IPS-20b (cell line): ENCODE measurements around the gene FGR.
"Not testable (repeated sequence)": the region's sequence is repeated elsewhere in the genome, so short reads cannot be mapped to it uniquely, and the experiment has no call there.

Experiments
- H3K27ac ChIP-seq: one replicate; pipeline ENCODE4 v1.5.1; 2013; ENCODE audit warnings: low read length
- H3K27me3 ChIP-seq: 2 replicates; pipeline ENCODE4 v1.6.1; 2013; ENCODE audit warnings: mild to moderate bottlenecking, low read length, inconsistent platforms; ENCODE audit not compliant: insufficient read depth
- H3K36me3 ChIP-seq: 2 replicates; pipeline ENCODE4 v1.6.1; 2013; ENCODE audit warnings: low read depth, mild to moderate bottlenecking, inconsistent platforms, low read length, moderate library complexity; ENCODE audit not compliant: insufficient read depth
- H3K4me1 ChIP-seq: 2 replicates; pipeline ENCODE4 v1.6.1; 2013; ENCODE audit warnings: mild to moderate bottlenecking, control low read depth, inconsistent platforms, low read length, moderate library complexity; ENCODE audit not compliant: insufficient read depth
- H3K4me3 ChIP-seq: 2 replicates; pipeline ENCODE4 v1.5.1; 2013; ENCODE audit warnings: mild to moderate bottlenecking, low read length, inconsistent platforms
- H3K9ac ChIP-seq: 2 replicates; pipeline ENCODE4 v1.6.1; 2013; ENCODE audit warnings: low read depth, mild to moderate bottlenecking, inconsistent platforms, low read length, moderate library complexity
- H3K9me3 ChIP-seq: 2 replicates; pipeline ENCODE4 v1.6.1; 2013; ENCODE audit warnings: mild to moderate bottlenecking, low read depth, low read length, inconsistent platforms; ENCODE audit not compliant: insufficient read depth

The FGR gene

DNA sequence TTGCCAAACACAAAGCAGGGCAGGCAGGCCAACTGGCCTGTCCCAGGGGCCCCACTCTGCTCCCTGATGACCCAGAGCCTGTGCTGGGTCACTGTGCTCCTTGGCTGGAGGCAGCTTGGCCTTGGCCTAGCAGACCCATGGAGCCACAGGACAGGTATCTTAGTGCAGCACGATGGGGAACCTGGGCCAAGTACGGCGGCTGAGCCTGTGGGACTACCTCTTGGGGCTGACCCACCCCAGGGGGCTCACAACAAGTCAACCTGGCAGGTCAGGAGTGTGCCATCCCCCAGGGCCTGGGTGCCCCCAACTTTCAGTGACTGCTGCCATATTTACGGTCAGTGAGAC lies 10.1 kb upstream of the FGR start:
- Histone ChIP-seq H3K9ac (no peak overlapping the region), H3K4me1 (peaks cover under 1% of the 10 kb centered on the region; the same call in 1 of the 2 replicates), H3K27me3 (no peaks in the 10 kb centered on the region), H3K9me3 (no peaks in the 10 kb centered on the region), H3K27ac (no peak overlapping the region), H3K36me3 (no peaks in the 10 kb centered on the region), H3K4me3 (no peak overlapping the region)

GRCh38 chr1:27644369-27645070 lies 9.5 kb upstream of the FGR start:
- Histone ChIP-seq H3K27me3 (no peaks in the 10 kb centered on the region), H3K9ac (no peak overlapping the region), H3K4me1 (no peaks in the 10 kb centered on the region)

DNA sequence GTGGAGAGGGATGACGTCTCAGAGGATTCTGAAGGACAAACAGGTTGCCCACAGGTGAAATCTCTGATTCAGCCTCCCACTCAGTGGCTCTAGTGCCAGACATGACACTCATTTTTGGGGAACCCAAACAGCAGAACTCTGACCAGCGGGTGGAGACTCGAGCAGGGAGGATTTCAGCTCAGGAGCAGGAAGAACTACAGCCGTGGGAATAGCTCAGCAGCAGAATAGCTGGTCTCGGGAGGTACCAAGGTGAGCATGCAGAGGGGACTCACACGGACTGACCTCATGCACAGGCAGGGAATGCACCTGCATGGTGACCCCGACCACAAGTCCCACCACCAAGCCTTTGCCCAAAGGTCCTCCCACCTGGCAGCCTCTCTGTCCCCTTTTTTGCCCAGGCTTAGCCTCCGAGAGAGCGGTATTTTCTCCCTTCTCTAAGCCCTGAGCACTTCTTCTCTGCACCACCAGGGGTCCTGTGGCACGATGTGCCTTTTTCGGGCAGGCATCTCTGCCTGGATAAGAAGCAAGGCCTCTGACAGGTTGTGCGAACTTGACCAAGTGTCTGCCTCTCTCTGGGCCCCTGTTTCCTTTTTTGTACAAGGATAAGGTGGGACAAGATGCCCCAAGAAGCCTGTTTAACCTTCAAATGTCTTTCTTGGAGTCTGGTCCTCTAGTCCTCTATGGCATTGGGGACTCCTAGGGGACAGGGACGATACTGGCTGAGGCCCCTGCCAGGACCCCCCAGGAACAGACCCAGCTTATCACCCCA lies 8.8 kb upstream of the FGR start:
- H3K36me3 ChIP-seq = no peaks in the 10 kb centered on the region
- no peak overlapping the region for H3K27ac ChIP-seq
- H3K4me1 ChIP-seq = no peaks in the 10 kb centered on the region
- no peaks in the 10 kb centered on the region for H3K27me3 ChIP-seq
- H3K9me3 ChIP-seq = no peaks in the 10 kb centered on the region
- H3K4me3 ChIP-seq = no peak overlapping the region
- H3K9ac ChIP-seq = no peak overlapping the region

More at GRCh38 chr1:27644369-27645070, 9.5 kb upstream of the FGR start:
- no peaks in the 10 kb centered on the region for H3K9me3 ChIP-seq
- H3K4me3 ChIP-seq = no peak overlapping the region
- H3K36me3 ChIP-seq = no peaks in the 10 kb centered on the region
- no peak overlapping the region for H3K27ac ChIP-seq

DNA sequence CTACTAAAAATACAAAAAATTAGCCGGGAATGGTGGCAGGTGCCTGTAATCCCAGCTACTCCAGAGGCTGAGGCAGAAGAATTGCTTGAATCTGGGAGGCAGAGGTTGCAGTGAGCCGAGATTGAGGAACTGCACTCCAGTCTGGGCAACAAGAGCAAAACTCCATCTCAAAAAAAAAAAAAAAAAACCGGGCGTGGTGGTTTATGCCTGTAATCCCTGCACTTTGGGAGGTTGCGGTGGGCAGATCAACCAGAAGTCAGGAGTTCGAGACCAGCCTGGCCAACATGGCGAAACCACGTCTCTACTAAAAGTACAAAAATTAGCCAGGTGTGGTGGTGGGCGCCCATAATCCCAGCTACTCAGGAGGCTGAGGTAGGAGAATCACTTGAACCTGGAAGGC lies 5.5 kb upstream of the FGR start:
- not testable (repeated sequence) for H3K36me3 ChIP-seq, H3K9me3 ChIP-seq, H3K4me1 ChIP-seq

DNA sequence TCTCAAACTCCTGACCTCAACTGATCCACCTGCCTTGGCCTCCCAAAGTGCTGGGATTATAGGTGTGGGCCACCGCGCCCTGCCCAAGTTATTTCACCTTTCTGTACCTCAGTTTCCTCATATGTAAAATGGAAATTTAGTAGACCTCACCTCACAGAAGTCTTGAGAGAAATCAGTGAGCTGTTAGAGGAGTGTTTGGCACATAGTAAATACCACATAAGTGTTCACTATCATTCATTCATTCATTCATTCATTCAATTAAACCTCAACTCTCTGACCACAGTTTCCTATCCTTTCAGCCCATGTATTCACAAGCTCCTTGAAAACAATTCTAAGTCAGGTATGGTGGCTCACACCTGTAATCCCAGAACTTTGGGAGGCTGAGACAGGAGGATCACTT lies 3.8 kb upstream of the FGR start:
- no peak overlapping the region for H3K27ac ChIP-seq

More for the DNA sequence above, 5.5 kb upstream of the FGR start:
- not testable (repeated sequence) for H3K4me3 ChIP-seq, H3K9ac ChIP-seq, H3K27me3 ChIP-seq, H3K27ac ChIP-seq

DNA sequence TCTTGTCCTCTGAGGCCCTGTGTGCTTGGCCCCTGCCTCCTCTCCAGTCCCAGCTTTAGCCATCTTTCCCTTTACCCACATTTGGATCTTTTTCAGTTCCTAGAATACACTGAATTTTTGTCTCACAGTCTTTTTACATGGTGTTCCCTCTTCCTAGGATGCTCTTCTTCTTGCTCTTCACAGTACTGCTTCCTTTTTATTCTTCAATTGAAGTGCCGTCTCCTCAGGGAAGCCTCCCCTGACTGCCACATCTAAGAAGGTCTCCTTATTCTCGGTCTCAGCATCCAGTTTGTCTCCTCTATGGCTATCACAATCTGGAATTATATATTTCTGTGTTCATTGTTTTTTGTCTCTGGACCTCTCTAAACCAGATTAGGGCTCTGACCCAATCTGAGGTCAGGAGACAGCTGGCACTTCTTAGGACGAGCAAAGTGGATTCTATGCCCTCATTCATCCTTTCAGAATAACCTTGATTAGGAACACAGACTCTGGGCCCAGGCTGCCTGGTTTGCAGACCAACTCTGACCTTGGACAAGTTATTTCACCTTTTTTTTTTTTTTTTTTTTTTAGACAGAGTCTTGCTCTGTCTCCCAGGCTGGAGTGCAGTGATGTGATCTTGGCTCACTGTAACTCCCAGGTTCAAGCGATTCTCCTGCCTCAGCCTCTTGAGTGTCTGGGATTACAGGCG lies 3.2 kb upstream of the FGR start:
- no peak overlapping the region for H3K27ac ChIP-seq
- no peaks in the 10 kb centered on the region for H3K9me3 ChIP-seq
- no peaks in the 10 kb centered on the region for H3K36me3 ChIP-seq
- no peak overlapping the region for H3K9ac ChIP-seq
- H3K4me1 ChIP-seq = no peaks in the 10 kb centered on the region
- no peak overlapping the region for H3K4me3 ChIP-seq
- H3K27me3 ChIP-seq = peaks cover 27% of the 10 kb centered on the region

More for the DNA sequence above, 3.8 kb upstream of the FGR start:
- no peak overlapping the region for H3K9ac ChIP-seq
- H3K4me1 ChIP-seq = no peaks in the 10 kb centered on the region
- peaks cover 21% of the 10 kb centered on the region for H3K27me3 ChIP-seq
- no peaks in the 10 kb centered on the region for H3K36me3 ChIP-seq
- H3K4me3 ChIP-seq = no peak overlapping the region
- H3K9me3 ChIP-seq = no peaks in the 10 kb centered on the region

- H3K27ac ChIP-seq = no peak overlapping the region
- no peaks in the 10 kb centered on the region for H3K4me1 ChIP-seq
- no peak overlapping the region for H3K4me3 ChIP-seq
Measured at GRCh38 chr1:27635396-27636142, 584 bp upstream of the FGR start.

GRCh38 chr1:27634177-27634984 lies 604 bp downstream of the FGR start:
- peaks cover under 1% of the 10 kb centered on the region; the same call in 1 of the 2 replicates for H3K4me1 ChIP-seq
- H3K36me3 ChIP-seq = no peaks in the 10 kb centered on the region
- no peaks in the 10 kb centered on the region for H3K9me3 ChIP-seq
- no peak overlapping the region for H3K27ac ChIP-seq
- H3K9ac ChIP-seq = peak overlapping the region; percentile 51
- H3K27me3 ChIP-seq = peaks cover 40% of the 10 kb centered on the region
- peak overlapping the region; percentile 69 for H3K4me3 ChIP-seq

More at GRCh38 chr1:27635396-27636142, 584 bp upstream of the FGR start:
- Histone ChIP-seq H3K27me3 (peaks cover 40% of the 10 kb centered on the region), H3K9ac (no peak overlapping the region), H3K9me3 (no peaks in the 10 kb centered on the region), H3K36me3 (no peaks in the 10 kb centered on the region)

DNA sequence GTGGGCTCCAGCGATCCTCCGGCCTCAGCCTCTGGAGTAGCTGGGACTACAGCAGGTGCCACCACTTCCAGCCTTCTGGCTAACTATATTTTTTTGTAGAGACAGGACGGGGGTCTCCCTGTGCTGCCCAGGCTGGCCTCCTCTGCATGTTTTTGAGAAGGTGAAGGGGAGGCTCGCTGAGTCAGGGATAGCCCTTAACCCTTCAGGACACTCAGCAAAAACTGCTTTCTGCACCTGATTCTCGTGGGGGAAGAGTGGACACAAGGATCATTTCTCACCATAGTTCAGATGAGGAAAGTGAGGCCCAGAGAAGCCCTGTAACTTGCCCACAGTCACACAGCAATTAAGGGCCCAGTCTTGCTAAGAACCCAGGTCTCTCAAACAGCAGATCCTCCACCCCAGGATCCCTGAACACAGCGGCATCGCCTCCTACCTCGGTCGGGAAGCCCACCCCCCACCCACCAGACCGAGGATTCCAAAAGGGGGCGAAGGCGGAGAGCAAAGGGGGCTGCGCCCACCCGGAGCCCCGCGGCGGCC lies 1.3 kb downstream of the FGR start:
- no peaks in the 10 kb centered on the region for H3K36me3 ChIP-seq
- peaks cover 6% of the 10 kb centered on the region; the same call in 1 of the 2 replicates for H3K4me1 ChIP-seq
- H3K9me3 ChIP-seq = no peaks in the 10 kb centered on the region
- H3K9ac ChIP-seq = 0 out of 2 replicates have a peak overlapping the region, but pooled peaks have one; percentile 51
- H3K27me3 ChIP-seq = peaks cover 40% of the 10 kb centered on the region
- peak overlapping the region; percentile 69; the same call in 1 of the 2 replicates for H3K4me3 ChIP-seq
- no peak overlapping the region for H3K27ac ChIP-seq

GRCh38 chr1:27633298-27633610 lies 1.7 kb downstream of the FGR start:
- H3K27me3 ChIP-seq = peaks cover 40% of the 10 kb centered on the region
- no peaks in the 10 kb centered on the region for H3K9me3 ChIP-seq
- no peaks in the 10 kb centered on the region for H3K36me3 ChIP-seq
- H3K4me1 ChIP-seq = peaks cover 6% of the 10 kb centered on the region; the same call in 1 of the 2 replicates
- no peak overlapping the region for H3K9ac ChIP-seq
- no peak overlapping the region for H3K4me3 ChIP-seq
- H3K27ac ChIP-seq = no peak overlapping the region
